Right cardiac atrium (tissue), 5 donors: ENCODE results near the gene TRMT6. TPM values are rescaled to one million over a fixed set of nuclear protein-coding genes. Genes with fewer than 3 reads are reported as not detected.

Source experiments
- ATAC-seq, 2 donors: fragments of 200-7000 bp; cut with Tn5 transposase; one replicate each; pipeline versions ENCODE4 v1.8.0 to v1.9.1; 2020; ENCODE audit warnings: moderate library complexity in 2 of 2, mild to moderate bottlenecking in 1 of 2
- DNase-seq, 3 donors: peaks; one replicate each; pipeline ENCODE4 v3.0.0-alpha.2; 2020
- H3K27ac ChIP-seq: one replicate; pipeline ENCODE4 v1.5.1; 2013; ENCODE audit warnings: mild to moderate bottlenecking, low read length, control low read depth, moderate library complexity
- H3K27me3 ChIP-seq: one replicate; pipeline ENCODE4 v1.6.1; 2013; ENCODE audit not compliant: control insufficient read depth, insufficient read depth
- H3K4me1 ChIP-seq: one replicate; pipeline ENCODE4 v1.6.1; 2013; ENCODE audit warnings: low read length; ENCODE audit not compliant: control insufficient read depth, insufficient read depth
- H3K4me3 ChIP-seq: one replicate; pipeline ENCODE4 v1.5.1; 2013; ENCODE audit warnings: low read length, control low read depth
- H3K9me3 ChIP-seq: one replicate; pipeline ENCODE4 v1.6.1; 2013; ENCODE audit warnings: low read length; ENCODE audit not compliant: control insufficient read depth
- WGBS: extraction: QIAGEN DNeasy Blood & Tissue Kit; methylation state at CpG from one replicate; pipeline ENCODE4 v1.1.7; 2013; 5-methylcytosine and 5-hydroxymethylcytosine counted together
- intact Hi-C, 4 donors: fragments of 100-400 bp; cut with DNase I; formaldehyde crosslinking; loops; one replicate each; pipeline versions ENCODE4 v1.11.0 to v1.14.0; 2022 to 2023
- polyA plus RNA-seq: library from polyadenylated mRNA; stranded (reverse); fragments of 200-250 nt; gene quantifications from one replicate; pipeline ENCODE4 v1.2.3, GENCODE V29; 2013
- total RNA-seq, 4 donors: library from RNA; stranded (reverse); fragmentation: NEBNext Ultra II Directional; extraction: Animal tissue kit (Norgen Biotek cat#: 25700); gene quantifications; one replicate each; pipeline ENCODE4 v1.2.1, GENCODE V29; 2021
- donor health status: healthy with polysubstance abuse.
- donor health status: DM: no; HTN: yes; CAD: no.
- donor health status: DM: no; HTN: no; CAD: no.
- donor health status: DM: no; HTN: yes; CAD: no; lungs with severe emphysema.
- donor health status: DM: yes; HTN: yes; CAD: no.

The TRMT6 gene
- total and polyA plus RNA-seq, 5 donors = 7.6 to 11.0 (median 9.4) TPM

DNA sequence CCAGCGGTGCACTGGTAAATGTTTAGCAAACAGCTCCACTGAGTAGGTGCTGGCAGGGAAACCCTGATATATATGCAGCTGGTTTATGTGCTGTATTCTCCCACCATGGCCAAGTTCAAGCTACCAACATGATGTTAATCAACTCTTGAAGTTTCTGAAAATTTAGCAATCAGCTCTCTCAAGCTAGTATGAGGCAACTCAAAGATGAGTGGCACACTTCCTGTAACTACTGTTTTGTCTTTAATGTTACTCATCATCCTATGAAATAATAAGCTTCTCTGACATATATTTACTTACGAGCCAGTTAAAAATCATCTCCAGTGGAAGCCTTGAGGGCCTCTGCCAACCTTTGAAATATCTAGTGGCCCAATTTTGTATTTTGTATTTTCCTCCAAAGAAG, 54.7 kb downstream of the TRMT6 start:
- H3K27ac ChIP-seq = no peak overlapping the region
- intact Hi-C loops = no loop called here
- H3K4me3 ChIP-seq = no peak overlapping the region
- H3K27me3 ChIP-seq = no peaks in the 10 kb centered on the region
- ATAC-seq = no peak
- H3K9me3 ChIP-seq = no peaks in the 10 kb centered on the region
- no peak for DNase-seq
- H3K4me1 ChIP-seq = no peaks in the 10 kb centered on the region
- WGBS = 79% methylated on average over 2 of the region's 2 CpGs

DNA sequence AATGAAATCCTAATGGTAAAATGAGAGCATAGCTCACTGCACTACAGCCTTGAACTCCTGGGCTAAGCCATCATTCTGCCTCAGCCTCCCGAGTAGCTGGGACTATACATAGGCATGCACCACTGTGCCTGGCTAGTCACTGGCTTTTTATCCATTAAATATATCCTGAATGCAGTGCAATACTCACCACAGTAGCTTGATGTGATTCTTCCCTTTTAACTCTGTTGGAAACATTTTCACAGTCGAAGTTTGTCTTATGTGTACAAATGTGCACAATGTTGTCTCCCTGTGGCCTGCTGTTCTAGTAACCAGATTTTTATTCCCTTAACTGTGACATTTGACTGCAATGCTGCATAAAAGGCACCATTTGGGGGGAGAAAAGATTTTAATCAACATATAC, 56.7 kb downstream of the TRMT6 start:
- intact Hi-C loops = no loop called here
- Histone ChIP-seq H3K27ac (no peak overlapping the region), H3K27me3 (no peaks in the 10 kb centered on the region), H3K4me1 (no peaks in the 10 kb centered on the region), H3K9me3 (no peaks in the 10 kb centered on the region), H3K4me3 (no peak overlapping the region)
- ATAC-seq = no peak
- 81% methylated on average over 2 of the region's 2 CpGs for WGBS
- no peak for DNase-seq

DNA sequence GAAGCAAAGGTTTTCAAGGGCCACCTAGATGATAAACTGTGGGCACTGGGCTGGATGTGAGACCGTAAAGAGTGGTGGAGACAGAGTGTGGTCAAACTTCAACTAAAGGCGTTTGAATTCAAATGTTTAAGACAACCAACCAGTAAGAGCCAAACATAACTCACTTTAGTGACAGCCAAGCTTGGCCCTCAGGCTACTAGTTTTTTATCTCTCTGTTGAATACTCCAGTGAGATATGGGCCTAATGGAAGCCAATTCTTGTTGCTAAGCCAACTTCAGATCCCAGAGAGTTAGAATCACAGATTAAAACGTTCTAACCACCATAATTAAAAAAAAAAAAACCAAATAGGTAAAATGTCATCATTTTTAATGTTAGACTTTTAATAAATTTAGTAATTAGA, 57.3 kb downstream of the TRMT6 start:
- no peak overlapping the region for H3K4me3 ChIP-seq
- no peak for DNase-seq
- ATAC-seq = peak in 1 of 2 donors; percentile 29
- H3K27ac ChIP-seq = no peak overlapping the region
- 33% methylated on average over 3 of the region's 3 CpGs for WGBS
- intact Hi-C loops = no loop called here
- H3K27me3 ChIP-seq = no peaks in the 10 kb centered on the region
- H3K4me1 ChIP-seq = no peaks in the 10 kb centered on the region
- no peaks in the 10 kb centered on the region for H3K9me3 ChIP-seq

- peak in 2 of 3 donors; percentile 27 to 50 for DNase-seq
- intact Hi-C loops = no loop called here
- no peak overlapping the region for H3K4me3 ChIP-seq
- ATAC-seq = peak; percentile 77
- H3K9me3 ChIP-seq = no peaks in the 10 kb centered on the region
- WGBS = 60% methylated on average over 10 of the region's 10 CpGs
- no peaks in the 10 kb centered on the region for H3K4me1 ChIP-seq
- peak overlapping the region; percentile 74 for H3K27ac ChIP-seq
- no peaks in the 10 kb centered on the region for H3K27me3 ChIP-seq
Measured at GRCh38 chr20:5890773-5891441, 59.4 kb downstream of the TRMT6 start.

DNA sequence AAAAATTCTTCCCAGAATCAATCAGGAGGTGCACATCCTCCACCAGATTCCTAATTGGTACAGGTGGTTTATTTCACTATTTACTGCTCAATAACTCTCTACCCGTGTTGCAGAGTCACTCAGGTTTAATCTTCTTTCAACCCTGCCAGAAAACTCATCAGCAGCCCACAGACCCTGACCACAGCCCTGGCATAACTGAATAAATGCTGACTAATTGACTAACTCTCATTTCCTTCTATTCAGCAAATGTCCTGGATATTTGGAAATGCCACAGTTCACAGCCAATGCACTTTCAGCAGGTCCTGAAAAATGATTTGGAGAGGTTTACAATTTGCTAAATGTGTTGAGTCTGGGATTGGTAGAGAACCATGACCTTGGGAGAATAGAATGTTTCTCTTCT, 62.3 kb downstream of the TRMT6 start:
- no peaks in the 10 kb centered on the region for H3K9me3 ChIP-seq
- H3K4me3 ChIP-seq = no peak overlapping the region
- H3K27me3 ChIP-seq = no peaks in the 10 kb centered on the region
- no peak for DNase-seq
- no peak overlapping the region for H3K27ac ChIP-seq
- ATAC-seq = no peak
- peaks cover 2% of the 10 kb centered on the region for H3K4me1 ChIP-seq
- 53% methylated on average over 1 of the region's 1 CpG for WGBS
- intact Hi-C loops = loop anchor here in 1 of 4 donors (10.0 kb wide), 1 partner anchor 53 kb away; no protein-coding TSS in a partner anchor

GRCh38 chr20:5887386-5887785, 62.9 kb downstream of the TRMT6 start:
- intact Hi-C loops = loop anchor here in 1 of 4 donors (10.0 kb wide), 1 partner anchor 53 kb away; no protein-coding TSS in a partner anchor
- Histone ChIP-seq H3K27me3 (no peaks in the 10 kb centered on the region), H3K27ac (peak overlapping the region; percentile 82), H3K9me3 (no peaks in the 10 kb centered on the region), H3K4me3 (no peak overlapping the region), H3K4me1 (peaks cover 2% of the 10 kb centered on the region)
- no peak for DNase-seq
- WGBS = 81% methylated on average over 5 of the region's 5 CpGs
- no peak for ATAC-seq

Other genes starting within 250 kb of the TRMT6 start
- 10 to 100 TPM in 3 of 4 donors, 1 to 10 TPM in 1; 8.4 to 13.6 (median 11.9) TPM for gene SHLD1, start 200.1 kb downstream of the TRMT6 start, total RNA-seq
- 13.7 TPM for gene SHLD1, start 200.1 kb downstream of the TRMT6 start, polyA plus RNA-seq
- 10 to 100 TPM; 48.6 to 99.8 (median 56.2) TPM for gene CHGB, start 39.0 kb downstream of the TRMT6 start, total RNA-seq
- gene CHGB, start 39.0 kb downstream of the TRMT6 start, polyA plus RNA-seq = 65.5 TPM
- gene MCM8, start 119 bp upstream of the TRMT6 start, total RNA-seq = 1 to 10 TPM; 6.5 to 8.4 (median 7.0) TPM
- 2.9 TPM for gene MCM8, start 119 bp upstream of the TRMT6 start, polyA plus RNA-seq
- 10 to 100 TPM; 75.2 to 99.0 (median 80.7) TPM for gene CRLS1, start 55.6 kb upstream of the TRMT6 start, total RNA-seq
- gene CRLS1, start 55.6 kb upstream of the TRMT6 start, polyA plus RNA-seq = 115 TPM
- gene LRRN4, start 103.5 kb upstream of the TRMT6 start, total RNA-seq = under 1 TPM; 0.11 to 0.77 (median 0.39) TPM
- gene LRRN4, start 103.5 kb upstream of the TRMT6 start, polyA plus RNA-seq = 0.05 TPM
- 1 to 10 TPM; 1.7 to 2.9 (median 2.1) TPM for gene FERMT1, start 172.5 kb upstream of the TRMT6 start, total RNA-seq
- gene FERMT1, start 172.5 kb upstream of the TRMT6 start, polyA plus RNA-seq = 0.54 TPM